ENCODE measurements around the gene UBAP2.

The UBAP2 gene

DNA sequence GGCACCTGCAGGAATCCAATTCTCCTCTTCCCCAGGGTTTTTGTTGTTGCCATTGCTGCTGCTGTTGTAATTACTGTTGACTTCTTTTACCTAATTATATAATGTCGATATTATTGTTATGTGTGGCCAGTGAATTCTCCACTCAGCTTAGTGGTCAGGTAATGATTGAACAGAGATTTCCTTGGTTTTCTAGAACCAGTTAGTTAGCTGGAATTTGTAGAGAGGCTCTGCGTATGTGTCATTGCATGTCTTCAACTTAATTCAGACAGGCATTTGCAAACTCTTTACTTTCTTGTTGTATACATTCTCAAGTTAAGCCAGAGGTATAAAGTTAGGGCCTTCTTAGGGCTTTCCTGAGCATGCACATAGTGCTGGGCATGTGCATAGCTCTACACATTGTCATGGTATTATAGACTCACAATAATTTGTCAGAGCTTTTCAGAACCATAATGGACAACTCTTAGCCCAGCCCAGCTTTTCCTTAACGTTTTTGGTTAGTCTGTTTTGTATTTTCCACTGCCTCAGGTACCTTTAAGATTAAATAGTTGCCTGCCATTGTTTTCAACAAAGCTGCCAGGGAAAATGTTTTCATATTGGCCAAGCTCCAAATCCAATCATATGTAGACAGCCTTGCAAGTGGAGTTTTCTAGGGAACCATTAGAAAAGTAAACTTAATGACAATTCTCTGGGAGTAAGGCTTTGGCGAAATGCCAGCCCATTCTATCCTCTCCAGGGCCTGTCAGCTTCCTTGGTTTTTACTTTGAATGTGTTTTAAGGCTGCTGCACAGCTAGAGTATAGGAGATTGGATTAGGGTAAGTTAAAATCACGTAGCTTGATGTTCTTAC, 163.6 kb downstream of the UBAP2 start:
- no peak for DNase-seq (ENCODE audit: low spot score)

DNA sequence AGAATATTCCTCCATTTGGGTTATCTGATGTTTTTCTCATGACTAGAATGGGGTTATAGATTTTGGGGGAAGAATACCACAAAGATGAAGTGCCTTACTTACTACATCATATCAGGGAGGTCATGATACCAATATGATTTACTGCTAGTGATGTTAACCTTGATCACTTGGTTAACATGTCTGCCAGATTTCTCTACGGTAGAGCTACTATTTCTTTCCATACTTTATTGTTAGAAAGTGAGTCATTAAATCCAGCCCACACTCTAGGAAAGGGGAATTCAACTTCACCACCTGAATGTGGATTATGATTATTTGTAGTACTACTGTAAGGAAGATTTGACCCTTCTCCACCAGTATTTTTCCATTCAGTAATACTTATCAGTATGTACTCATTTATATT, 167.1 kb downstream of the UBAP2 start:
- no peak for DNase-seq (ENCODE audit: low spot score)

More for the DNA sequence above, 163.6 kb downstream of the UBAP2 start:
- TF ChIP-seq, protein P1, sequence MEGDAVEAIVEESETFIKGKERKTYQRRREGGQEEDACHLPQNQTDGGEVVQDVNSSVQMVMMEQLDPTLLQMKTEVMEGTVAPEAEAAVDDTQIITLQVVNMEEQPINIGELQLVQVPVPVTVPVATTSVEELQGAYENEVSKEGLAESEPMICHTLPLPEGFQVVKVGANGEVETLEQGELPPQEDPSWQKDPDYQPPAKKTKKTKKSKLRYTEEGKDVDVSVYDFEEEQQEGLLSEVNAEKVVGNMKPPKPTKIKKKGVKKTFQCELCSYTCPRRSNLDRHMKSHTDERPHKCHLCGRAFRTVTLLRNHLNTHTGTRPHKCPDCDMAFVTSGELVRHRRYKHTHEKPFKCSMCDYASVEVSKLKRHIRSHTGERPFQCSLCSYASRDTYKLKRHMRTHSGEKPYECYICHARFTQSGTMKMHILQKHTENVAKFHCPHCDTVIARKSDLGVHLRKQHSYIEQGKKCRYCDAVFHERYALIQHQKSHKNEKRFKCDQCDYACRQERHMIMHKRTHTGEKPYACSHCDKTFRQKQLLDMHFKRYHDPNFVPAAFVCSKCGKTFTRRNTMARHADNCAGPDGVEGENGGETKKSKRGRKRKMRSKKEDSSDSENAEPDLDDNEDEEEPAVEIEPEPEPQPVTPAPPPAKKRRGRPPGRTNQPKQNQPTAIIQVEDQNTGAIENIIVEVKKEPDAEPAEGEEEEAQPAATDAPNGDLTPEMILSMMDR (IDR thresholded peaks at IDR 0.05; ENCODE audit: extremely low read depth, missing control alignments), result no peak

DNA sequence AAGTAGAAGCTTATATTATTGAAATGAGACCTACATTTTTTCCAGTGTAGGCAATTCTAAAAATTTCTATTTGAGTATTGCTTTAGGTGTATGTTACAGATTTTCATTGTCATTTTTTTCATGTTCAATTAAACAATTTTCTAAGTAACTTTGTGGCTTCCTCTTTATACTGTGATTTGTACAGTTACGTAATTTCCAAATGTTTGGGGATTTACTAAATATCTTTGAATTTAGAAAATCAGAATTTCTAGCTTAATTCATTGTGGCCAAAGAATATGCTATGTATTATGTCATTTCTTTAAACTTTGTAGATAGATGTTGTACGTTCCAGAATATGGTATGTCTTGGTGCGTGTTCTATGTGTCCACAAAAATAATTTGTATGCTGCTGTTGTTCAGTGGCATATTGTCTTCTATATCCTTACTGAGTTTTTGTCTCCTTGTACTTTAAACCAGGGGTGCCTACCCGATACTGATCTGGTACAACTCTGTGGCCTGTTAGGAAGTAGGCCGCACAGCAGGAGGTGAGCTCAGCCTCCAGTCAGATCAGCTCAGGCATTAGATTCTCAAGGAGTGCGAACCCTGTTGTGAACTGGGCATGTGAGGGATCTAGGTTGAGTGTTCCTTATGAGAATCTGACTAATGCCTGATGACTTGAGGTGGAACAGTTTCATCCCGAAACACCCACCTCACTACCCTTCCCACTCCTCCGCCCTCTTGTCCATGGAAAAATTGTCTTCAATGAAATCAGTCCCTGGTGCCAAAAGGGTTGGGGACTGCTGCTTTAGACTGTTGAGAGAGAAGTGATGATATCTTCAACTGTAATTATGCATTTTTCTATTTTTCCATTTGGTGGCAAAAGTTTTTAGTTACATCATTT, 168.2 kb downstream of the UBAP2 start:
- TF ChIP-seq, protein P1 (IDR thresholded peaks at IDR 0.05; ENCODE audit: extremely low read depth, missing control alignments), result no peak
- DNase-seq (ENCODE audit: low spot score), result no peak

More for the DNA sequence above, 167.1 kb downstream of the UBAP2 start:
- TF ChIP-seq, protein P1 (IDR thresholded peaks at IDR 0.05; ENCODE audit: extremely low read depth, missing control alignments), result no peak

DNA sequence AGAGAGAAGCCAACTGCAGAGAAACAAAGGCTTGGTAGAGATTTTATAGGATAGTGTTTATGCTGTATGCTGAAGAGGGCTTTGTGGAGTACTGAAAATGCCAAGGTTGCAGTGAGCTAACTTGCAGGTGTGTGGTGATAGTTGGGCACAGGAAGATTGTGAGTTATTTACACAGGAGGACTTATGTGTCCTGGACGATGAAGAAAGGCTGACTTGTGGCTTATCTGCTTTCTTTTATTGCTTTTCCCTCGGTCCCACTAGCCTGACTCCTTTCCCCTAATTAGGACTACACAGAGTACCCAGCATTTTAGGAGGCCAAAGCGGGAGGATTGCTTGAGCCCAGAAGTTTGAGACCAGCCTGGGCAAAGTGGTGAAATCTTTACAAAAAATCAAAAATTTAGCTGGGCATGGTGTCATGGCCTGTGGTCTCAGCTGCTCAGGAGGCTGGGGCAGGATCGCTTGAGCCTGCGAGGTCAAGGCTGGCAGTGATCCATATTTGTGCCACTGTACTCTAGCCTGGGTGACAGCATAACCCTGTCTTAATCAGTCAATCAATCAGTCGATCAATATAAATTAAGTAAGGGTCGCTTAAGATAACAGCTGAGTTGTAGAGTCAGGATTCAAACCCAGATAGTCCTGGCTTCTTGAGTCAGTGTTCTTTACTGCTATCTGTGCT, 169.9 kb downstream of the UBAP2 start:
- DNase-seq (ENCODE audit: low spot score), result no peak
- TF ChIP-seq, protein P1 (IDR thresholded peaks at IDR 0.05; ENCODE audit: extremely low read depth, missing control alignments), result no peak

DNA sequence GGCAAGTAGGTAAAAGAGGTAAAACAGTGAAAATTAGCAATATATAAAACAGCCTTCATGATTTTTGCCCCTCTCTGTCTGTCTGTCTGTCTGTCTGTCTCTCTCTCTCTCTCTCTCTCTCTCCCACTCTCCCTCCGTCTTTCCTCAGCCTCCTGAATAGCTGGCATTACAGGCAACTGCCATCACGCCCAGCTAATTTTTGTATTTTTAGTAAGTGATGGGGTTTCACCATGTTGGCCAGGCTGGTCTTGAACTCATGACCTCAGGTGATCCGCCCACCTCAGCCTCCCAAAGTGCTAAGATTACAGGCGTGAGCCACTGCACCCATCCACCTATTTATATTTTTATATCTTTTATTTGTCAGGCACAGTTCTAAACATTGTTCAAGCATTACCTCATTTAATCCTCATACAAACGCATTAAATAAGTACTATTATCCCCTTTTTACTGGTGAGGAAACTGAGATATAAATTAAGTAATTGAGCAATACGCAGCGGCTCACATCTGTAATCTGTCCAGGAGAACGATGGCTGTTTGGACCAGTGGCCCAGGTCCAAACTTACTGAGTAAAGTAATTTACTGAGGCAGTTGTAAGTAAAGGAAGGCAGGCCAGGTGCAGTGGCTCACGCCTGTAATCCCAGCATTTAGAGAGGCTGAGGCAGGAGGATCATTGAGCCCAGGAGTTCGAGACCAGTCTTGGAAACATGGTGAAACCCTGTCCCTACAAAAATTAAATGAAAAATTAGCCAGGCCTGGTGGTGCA, 170.8 kb downstream of the UBAP2 start:
- no peak for DNase-seq (ENCODE audit: low spot score)
- TF ChIP-seq, protein P1 (IDR thresholded peaks at IDR 0.05; ENCODE audit: extremely low read depth, missing control alignments), result no peak

Measured in GM20000 (cell line).